DOHH2 (cell line): ENCODE measurements around the gene MTPN.

Experiments used
- H3F3A ChIP-seq: fragments of 200-600 bp; sonication (generic), shearing (Covaris generic); 2 replicates; pipeline ENCODE4 v1.6.0; 2016; ENCODE audit warnings: antibody characterized with exemption, mild to moderate bottlenecking; ENCODE audit not compliant: control insufficient read depth, insufficient read depth
- H3K27ac ChIP-seq: fragments of 200-600 bp; sonication (generic); 2 replicates; pipeline ENCODE4 v1.5.1; 2014; ENCODE audit warnings: low read depth, mild to moderate bottlenecking, low read length, moderate library complexity
- H3K27me3 ChIP-seq: fragments of 200-600 bp; sonication (generic); 2 replicates; pipeline ENCODE4 v1.6.1; 2014; ENCODE audit warnings: mild to moderate bottlenecking, low read length, mixed read lengths; ENCODE audit not compliant: control insufficient read depth
- H3K36me3 ChIP-seq: fragments of 200-600 bp; sonication (generic); 2 replicates; pipeline ENCODE4 v1.6.1; 2014; ENCODE audit warnings: mild to moderate bottlenecking, low read length, moderate library complexity, mixed read lengths; ENCODE audit not compliant: control insufficient read depth
- H3K4me1 ChIP-seq: fragments of 200-600 bp; sonication (generic); 2 replicates; pipeline ENCODE4 v1.6.1; 2014; ENCODE audit warnings: mild to moderate bottlenecking, low read length, mixed read lengths; ENCODE audit not compliant: control insufficient read depth
- H3K4me2 ChIP-seq: fragments of 200-600 bp; sonication (generic); 2 replicates; pipeline ENCODE4 v1.6.0; 2014; ENCODE audit warnings: mild to moderate bottlenecking, low read length, moderate library complexity
- H3K4me3 ChIP-seq: fragments of 200-600 bp; sonication (generic); 2 replicates; pipeline ENCODE4 v1.5.1; 2014; ENCODE audit warnings: mild to moderate bottlenecking, low read length, mixed read lengths
- H3K79me2 ChIP-seq: fragments of 200-600 bp; sonication (generic); 2 replicates; pipeline ENCODE4 v1.6.1; 2014; ENCODE audit warnings: mild to moderate bottlenecking, low read length, mixed read lengths; ENCODE audit not compliant: control insufficient read depth
- H3K9me2 ChIP-seq: fragments of 200-600 bp; sonication (generic); replicated peaks from 2 replicates; pipeline ENCODE4 v1.6.1; 2014; ENCODE audit warnings: mild to moderate bottlenecking, low read length, mixed read lengths; ENCODE audit not compliant: control insufficient read depth
- H3K9me3 ChIP-seq: fragments of 200-600 bp; sonication (generic); 2 replicates; pipeline ENCODE4 v1.6.1; 2014; ENCODE audit warnings: antibody characterized with exemption, low read length, mixed read lengths; ENCODE audit not compliant: control insufficient read depth, insufficient read depth
- H4K20me1 ChIP-seq: fragments of 200-600 bp; sonication (generic); 2 replicates; pipeline ENCODE4 v1.6.0; 2014; ENCODE audit warnings: low read depth, mild to moderate bottlenecking, antibody characterized with exemption, low read length, moderate library complexity; ENCODE audit not compliant: control insufficient read depth, insufficient read depth
- EZH2phosphoT487 ChIP-seq: fragments of 200-600 bp; sonication (generic); IDR thresholded peaks from 2 replicates; pipeline ENCODE4 v1.6.1; 2017; ENCODE audit warnings: borderline replicate concordance, mild to moderate bottlenecking, antibody characterized with exemption, low read length, moderate library complexity, mixed read lengths
- TF ChIP-seq, protein P1 (sequence below): fragments of 200-600 bp; sonication (generic); IDR thresholded peaks from one replicate; pipeline ENCODE4 v1.5.1; 2014; ENCODE audit warnings: antibody characterized with exemption, mild to moderate bottlenecking, low read depth, low read length; ENCODE audit not compliant: poor library complexity, severe bottlenecking

MTPN gene

DNA sequence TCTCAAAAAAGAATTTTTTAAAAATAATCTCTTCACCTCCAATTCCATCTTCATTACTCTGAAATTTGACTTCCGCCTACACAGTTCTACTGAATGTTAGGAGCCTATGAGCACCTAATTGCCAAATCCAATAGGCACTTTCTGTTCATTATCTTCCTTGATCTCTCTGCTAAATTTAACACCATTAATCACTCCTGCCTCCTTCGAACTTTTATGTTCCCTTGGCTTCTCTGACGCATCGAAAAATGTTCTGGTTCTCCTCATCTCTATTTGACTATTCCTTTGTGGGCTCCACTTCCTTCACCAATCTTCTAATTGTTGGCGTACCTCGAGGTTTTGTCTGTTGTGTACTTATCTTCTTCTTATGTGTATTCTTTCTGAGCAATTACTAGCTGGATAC lies 87.3 kb downstream of the MTPN start:
- no peaks in the 10 kb centered on the region for H3K9me2 ChIP-seq
- H3F3A ChIP-seq = no peaks in the 10 kb centered on the region
- H3K27ac ChIP-seq = no peak overlapping the region
- H3K4me2 ChIP-seq = no peak overlapping the region
- TF ChIP-seq EZH2phosphoT487 = no peak
- no peaks in the 10 kb centered on the region for H3K4me1 ChIP-seq
- no peaks in the 10 kb centered on the region for H3K9me3 ChIP-seq
- no peak overlapping the region for H3K4me3 ChIP-seq
- H3K79me2 ChIP-seq = no peaks in the 10 kb centered on the region
- 0 out of 2 replicates have a peak, but pooled peaks cover 8% of the 10 kb centered on the region for H3K27me3 ChIP-seq
- H4K20me1 ChIP-seq = no peaks in the 10 kb centered on the region
- H3K36me3 ChIP-seq = no peaks in the 10 kb centered on the region

DNA sequence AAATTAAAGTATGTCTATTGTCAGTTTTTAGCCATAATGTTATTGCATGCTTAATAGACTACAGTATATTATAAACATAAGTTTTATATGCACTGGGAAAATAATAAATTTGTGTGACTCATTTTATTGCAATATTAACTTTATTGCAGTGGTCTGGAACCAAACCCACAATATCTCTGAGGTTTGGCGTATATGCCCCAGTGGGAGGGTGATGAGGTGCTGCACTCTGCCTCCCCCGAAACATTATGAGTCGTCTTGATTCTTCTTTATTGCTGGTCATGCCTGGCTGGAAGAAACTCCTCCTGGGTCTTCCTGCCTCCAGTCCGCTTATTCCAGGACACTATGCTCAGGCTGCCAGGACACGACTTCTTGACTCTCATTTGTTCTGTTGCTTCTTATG lies 88.4 kb downstream of the MTPN start:
- H3K9me2 ChIP-seq = no peaks in the 10 kb centered on the region
- no peaks in the 10 kb centered on the region for H3K4me1 ChIP-seq
- H3F3A ChIP-seq = no peaks in the 10 kb centered on the region
- H3K36me3 ChIP-seq = no peaks in the 10 kb centered on the region
- no peaks in the 10 kb centered on the region for H4K20me1 ChIP-seq
- H3K9me3 ChIP-seq = no peaks in the 10 kb centered on the region
- no peak overlapping the region for H3K4me2 ChIP-seq
- H3K27me3 ChIP-seq = 0 out of 2 replicates have a peak, but pooled peaks cover 8% of the 10 kb centered on the region
- H3K79me2 ChIP-seq = no peaks in the 10 kb centered on the region
- H3K27ac ChIP-seq = no peak overlapping the region
- H3K4me3 ChIP-seq = no peak overlapping the region
- TF ChIP-seq, protein P1, sequence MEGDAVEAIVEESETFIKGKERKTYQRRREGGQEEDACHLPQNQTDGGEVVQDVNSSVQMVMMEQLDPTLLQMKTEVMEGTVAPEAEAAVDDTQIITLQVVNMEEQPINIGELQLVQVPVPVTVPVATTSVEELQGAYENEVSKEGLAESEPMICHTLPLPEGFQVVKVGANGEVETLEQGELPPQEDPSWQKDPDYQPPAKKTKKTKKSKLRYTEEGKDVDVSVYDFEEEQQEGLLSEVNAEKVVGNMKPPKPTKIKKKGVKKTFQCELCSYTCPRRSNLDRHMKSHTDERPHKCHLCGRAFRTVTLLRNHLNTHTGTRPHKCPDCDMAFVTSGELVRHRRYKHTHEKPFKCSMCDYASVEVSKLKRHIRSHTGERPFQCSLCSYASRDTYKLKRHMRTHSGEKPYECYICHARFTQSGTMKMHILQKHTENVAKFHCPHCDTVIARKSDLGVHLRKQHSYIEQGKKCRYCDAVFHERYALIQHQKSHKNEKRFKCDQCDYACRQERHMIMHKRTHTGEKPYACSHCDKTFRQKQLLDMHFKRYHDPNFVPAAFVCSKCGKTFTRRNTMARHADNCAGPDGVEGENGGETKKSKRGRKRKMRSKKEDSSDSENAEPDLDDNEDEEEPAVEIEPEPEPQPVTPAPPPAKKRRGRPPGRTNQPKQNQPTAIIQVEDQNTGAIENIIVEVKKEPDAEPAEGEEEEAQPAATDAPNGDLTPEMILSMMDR = no peak
- no peak for TF ChIP-seq EZH2phosphoT487

DNA sequence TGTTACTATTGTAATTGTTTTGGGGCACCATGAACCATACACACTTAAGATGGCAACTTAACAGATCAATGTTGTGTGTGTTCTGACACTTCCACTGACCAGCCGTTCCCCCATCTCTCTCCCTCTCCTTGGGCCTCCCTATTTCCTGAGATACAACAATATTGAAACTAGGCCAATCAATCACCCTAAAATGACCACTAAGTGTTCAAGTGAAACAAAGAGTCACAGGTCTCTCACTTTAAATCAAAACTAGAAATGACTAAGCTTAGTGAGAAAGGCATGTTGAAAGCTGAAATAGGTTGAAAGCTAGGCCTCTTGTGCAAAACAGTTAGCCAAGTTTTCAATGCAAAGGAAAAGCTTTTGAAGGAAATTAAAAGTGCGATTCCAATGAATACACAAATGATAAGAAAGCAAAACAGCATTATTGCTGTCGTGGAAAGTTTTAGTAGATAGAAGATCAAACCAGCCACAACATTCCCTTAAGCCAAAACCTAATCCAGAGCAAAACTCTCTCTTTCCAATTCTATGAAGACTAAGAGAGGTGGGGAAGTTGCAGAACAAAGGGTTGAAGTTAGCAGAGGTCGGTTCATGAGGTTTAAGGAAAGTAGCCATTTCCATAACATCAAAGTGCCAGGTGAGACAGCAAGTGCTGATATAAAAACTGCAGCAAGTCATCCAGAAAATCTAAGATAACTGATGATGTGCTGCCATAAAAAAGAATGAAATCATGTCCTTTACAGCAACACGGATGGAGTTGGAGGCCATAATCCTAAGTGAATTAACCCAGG lies 90.6 kb downstream of the MTPN start:
- H3K9me2 ChIP-seq = no peaks in the 10 kb centered on the region
- no peaks in the 10 kb centered on the region for H3K79me2 ChIP-seq
- no peaks in the 10 kb centered on the region for H3K9me3 ChIP-seq
- H3K36me3 ChIP-seq = no peaks in the 10 kb centered on the region
- TF ChIP-seq, protein P1 = no peak
- no peak for TF ChIP-seq EZH2phosphoT487
- H3K27me3 ChIP-seq = peaks cover 4% of the 10 kb centered on the region; the same call in 1 of the 2 replicates
- no peak overlapping the region for H3K27ac ChIP-seq
- no peak overlapping the region for H3K4me3 ChIP-seq
- no peak overlapping the region for H3K4me2 ChIP-seq
- no peaks in the 10 kb centered on the region for H3F3A ChIP-seq
- H3K4me1 ChIP-seq = no peaks in the 10 kb centered on the region
- H4K20me1 ChIP-seq = no peaks in the 10 kb centered on the region

DNA sequence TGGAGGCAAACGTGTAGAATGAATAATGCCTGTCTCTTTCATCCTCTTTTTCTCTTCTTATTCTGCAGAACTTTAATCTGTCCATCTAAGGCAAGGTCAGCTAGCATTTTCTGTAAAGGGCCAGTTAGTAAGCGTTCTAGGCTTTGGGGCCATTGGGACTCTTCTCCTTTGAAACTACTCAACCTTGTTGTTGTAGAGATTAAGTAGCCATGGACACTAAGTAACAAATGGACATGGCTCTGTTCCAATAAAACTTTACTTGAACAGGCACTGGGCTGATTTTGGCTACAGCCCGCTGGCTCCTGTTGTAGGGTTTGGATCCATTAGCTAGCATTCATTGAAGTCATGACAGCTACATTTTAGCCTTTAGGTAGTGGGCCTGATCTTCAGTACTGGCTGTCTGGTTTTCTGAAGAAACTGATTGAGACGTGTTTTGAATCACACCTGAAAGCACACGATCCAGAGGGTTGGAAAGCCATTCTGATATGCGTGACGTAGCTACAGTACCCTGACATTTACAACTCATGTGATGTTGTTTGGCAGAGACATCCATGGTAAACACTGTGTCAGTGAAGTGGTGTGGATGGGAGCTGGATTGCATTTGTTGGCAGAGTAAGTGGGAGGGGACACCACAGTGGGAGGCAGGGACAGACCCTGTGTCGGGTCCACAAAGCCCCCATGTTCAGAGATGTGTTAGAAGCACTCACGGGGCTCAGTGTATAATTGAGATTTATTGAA lies 92.5 kb downstream of the MTPN start:
- TF ChIP-seq, protein P1 = no peak
- no peak for TF ChIP-seq EZH2phosphoT487

More for the DNA sequence above, 92.5 kb downstream of the MTPN start:
- Histone ChIP-seq H3K4me1 (no peaks in the 10 kb centered on the region), H3K36me3 (no peaks in the 10 kb centered on the region), H3K79me2 (no peaks in the 10 kb centered on the region), H4K20me1 (no peaks in the 10 kb centered on the region), H3F3A (no peaks in the 10 kb centered on the region), H3K9me3 (no peaks in the 10 kb centered on the region), H3K27ac (no peak overlapping the region), H3K27me3 (peaks cover 8% of the 10 kb centered on the region), H3K4me2 (no peak overlapping the region), H3K4me3 (no peak overlapping the region), H3K9me2 (no peaks in the 10 kb centered on the region)
